ENCODE data around the gene SYNDIG1L. TPM values are rescaled to one million over a fixed set of nuclear protein-coding genes. Genes with fewer than 3 reads are reported as not detected.
"Not testable (repeated sequence)": the region's sequence is repeated elsewhere in the genome, so short reads cannot be mapped to it uniquely, and the experiment has no call there.

Gene SYNDIG1L
- not detected for polyA plus RNA-seq (2012; ENCODE audit: insufficient read depth, insufficient read length)

- H3K4me3 ChIP-seq (ENCODE audit: low read length): no peak within 1 kb of the TSS
- no peak for DNase-seq (ENCODE audit: low read depth, low spot score)
Measured at GRCh38 chr14:74426202-74426582, at the start of gene SYNDIG1L. Gene SYNDIG1L, minus strand, starts transcription at chr14:74426210. Its CDS starts 16,466 bp downstream, at chr14:74409744.

- DNase-seq (ENCODE audit: low read depth, low spot score): no peak
- H3K4me3 ChIP-seq (ENCODE audit: low read length): no peak overlapping the region
Measured at GRCh38 chr14:74475678-74476077, 49.7 kb upstream of the SYNDIG1L start.

GRCh38 chr14:74474376-74474775 lies 48.4 kb upstream of the SYNDIG1L start:
- no peak for DNase-seq (ENCODE audit: low read depth, low spot score)
- no peak overlapping the region for H3K4me3 ChIP-seq (ENCODE audit: low read length)

- H3K4me3 ChIP-seq (ENCODE audit: low read length): no peak overlapping the region
- no peak for DNase-seq (ENCODE audit: low read depth, low spot score)
Measured at GRCh38 chr14:74472601-74473000, 46.6 kb upstream of the SYNDIG1L start.

GRCh38 chr14:74469548-74470518 lies 43.8 kb upstream of the SYNDIG1L start:
- H3K4me3 ChIP-seq (ENCODE audit: low read length): no peak overlapping the region
- no peak for DNase-seq (ENCODE audit: low read depth, low spot score)

- no peak overlapping the region for H3K4me3 ChIP-seq (ENCODE audit: low read length)
- no peak for DNase-seq (ENCODE audit: low read depth, low spot score)
Measured at GRCh38 chr14:74468513-74468912, 42.5 kb upstream of the SYNDIG1L start.

- H3K4me3 ChIP-seq (ENCODE audit: low read length): no peak overlapping the region
- no peak for DNase-seq (ENCODE audit: low read depth, low spot score)
Measured at GRCh38 chr14:74465335-74465734, 39.3 kb upstream of the SYNDIG1L start.

GRCh38 chr14:74464785-74465184 lies 38.8 kb upstream of the SYNDIG1L start:
- DNase-seq (ENCODE audit: low read depth, low spot score): no peak

GRCh38 chr14:74463697-74464096 lies 37.7 kb upstream of the SYNDIG1L start:
- no peak for DNase-seq (ENCODE audit: low read depth, low spot score)
- no peak overlapping the region for H3K4me3 ChIP-seq (ENCODE audit: low read length)

More at GRCh38 chr14:74464785-74465184, 38.8 kb upstream of the SYNDIG1L start:
- H3K4me3 ChIP-seq (ENCODE audit: low read length): no peak overlapping the region

GRCh38 chr14:74462993-74463392 lies 37.0 kb upstream of the SYNDIG1L start:
- no peak for DNase-seq (ENCODE audit: low read depth, low spot score)
- H3K4me3 ChIP-seq (ENCODE audit: low read length): no peak overlapping the region

- DNase-seq (ENCODE audit: low read depth, low spot score): no peak
- H3K4me3 ChIP-seq (ENCODE audit: low read length): no peak overlapping the region
Measured at GRCh38 chr14:74459976-74460375, 34.0 kb upstream of the SYNDIG1L start.

- H3K4me3 ChIP-seq (ENCODE audit: low read length): no peak overlapping the region
- DNase-seq (ENCODE audit: low read depth, low spot score): no peak
Measured at GRCh38 chr14:74459289-74459946, 33.4 kb upstream of the SYNDIG1L start.

GRCh38 chr14:74457565-74457895 lies 31.5 kb upstream of the SYNDIG1L start:
- no peak overlapping the region for H3K4me3 ChIP-seq (ENCODE audit: low read length)
- DNase-seq (ENCODE audit: low read depth, low spot score): no peak

- no peak overlapping the region for H3K4me3 ChIP-seq (ENCODE audit: low read length)
- DNase-seq (ENCODE audit: low read depth, low spot score): no peak
Measured at GRCh38 chr14:74456684-74457564, 30.9 kb upstream of the SYNDIG1L start.

GRCh38 chr14:74454397-74454796 lies 28.4 kb upstream of the SYNDIG1L start:
- not testable (repeated sequence) for DNase-seq (ENCODE audit: low read depth, low spot score); H3K4me3 ChIP-seq (ENCODE audit: low read length)

GRCh38 chr14:74444866-74445265 lies 18.9 kb upstream of the SYNDIG1L start:
- DNase-seq (ENCODE audit: low read depth, low spot score): no peak
- no peak overlapping the region for H3K4me3 ChIP-seq (ENCODE audit: low read length)

- DNase-seq (ENCODE audit: low read depth, low spot score): no peak
- no peak overlapping the region for H3K4me3 ChIP-seq (ENCODE audit: low read length)
Measured at GRCh38 chr14:74442757-74443156, 16.7 kb upstream of the SYNDIG1L start.

- no peak for DNase-seq (ENCODE audit: low read depth, low spot score)
- H3K4me3 ChIP-seq (ENCODE audit: low read length): no peak overlapping the region
Measured at GRCh38 chr14:74441113-74441512, 15.1 kb upstream of the SYNDIG1L start.

- H3K4me3 ChIP-seq (ENCODE audit: low read length): no peak overlapping the region
- DNase-seq (ENCODE audit: low read depth, low spot score): no peak
Measured at GRCh38 chr14:74438351-74438915, 12.4 kb upstream of the SYNDIG1L start.
